ENCODE results near the gene FRMD1.

DNA sequence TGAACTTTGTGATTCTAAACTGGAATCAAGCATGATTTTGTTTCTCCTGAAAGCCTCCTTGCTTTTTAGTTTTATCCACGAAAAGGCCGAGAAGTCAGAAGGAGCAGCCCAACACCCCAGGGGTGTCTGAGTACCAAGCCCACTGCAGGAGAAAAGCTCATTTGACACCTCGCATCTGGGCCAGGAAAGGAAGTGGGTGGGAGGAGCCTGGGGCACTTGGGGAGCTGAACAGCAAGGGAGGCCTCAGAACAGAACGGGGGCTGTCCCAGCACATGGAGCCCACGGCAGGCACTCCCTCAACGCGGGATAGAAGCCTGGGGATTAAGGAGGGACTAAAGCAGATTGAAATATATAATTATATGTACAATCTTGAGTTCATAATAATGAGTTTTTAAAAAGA, 75.0 kb downstream of the FRMD1 start:
- no peak for TF ChIP-seq POLR2A (IDR thresholded peaks at IDR 0.05)
- TF ChIP-seq, protein P1, sequence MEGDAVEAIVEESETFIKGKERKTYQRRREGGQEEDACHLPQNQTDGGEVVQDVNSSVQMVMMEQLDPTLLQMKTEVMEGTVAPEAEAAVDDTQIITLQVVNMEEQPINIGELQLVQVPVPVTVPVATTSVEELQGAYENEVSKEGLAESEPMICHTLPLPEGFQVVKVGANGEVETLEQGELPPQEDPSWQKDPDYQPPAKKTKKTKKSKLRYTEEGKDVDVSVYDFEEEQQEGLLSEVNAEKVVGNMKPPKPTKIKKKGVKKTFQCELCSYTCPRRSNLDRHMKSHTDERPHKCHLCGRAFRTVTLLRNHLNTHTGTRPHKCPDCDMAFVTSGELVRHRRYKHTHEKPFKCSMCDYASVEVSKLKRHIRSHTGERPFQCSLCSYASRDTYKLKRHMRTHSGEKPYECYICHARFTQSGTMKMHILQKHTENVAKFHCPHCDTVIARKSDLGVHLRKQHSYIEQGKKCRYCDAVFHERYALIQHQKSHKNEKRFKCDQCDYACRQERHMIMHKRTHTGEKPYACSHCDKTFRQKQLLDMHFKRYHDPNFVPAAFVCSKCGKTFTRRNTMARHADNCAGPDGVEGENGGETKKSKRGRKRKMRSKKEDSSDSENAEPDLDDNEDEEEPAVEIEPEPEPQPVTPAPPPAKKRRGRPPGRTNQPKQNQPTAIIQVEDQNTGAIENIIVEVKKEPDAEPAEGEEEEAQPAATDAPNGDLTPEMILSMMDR (IDR thresholded peaks at IDR 0.05), result no peak
